Adrenal gland (tissue), 5 donors: ENCODE data around the gene FAF1.

Experiments used
- POLR2A ChIP-seq, 2 donors: fragments of 450-650 bp; IDR thresholded peaks; one replicate each; pipeline ENCODE4 v1.6.1; 2017; ENCODE audit warnings: antibody characterized with exemption in 2 of 2, mild to moderate bottlenecking in 2 of 2, moderate library complexity in 1 of 2
- TF ChIP-seq, protein P1 (sequence below), 6 experiments: fragments of 450-650 bp in 4 of 6; fragments of 200-600 bp in 2 of 6; sonication (generic) in 1 of 6; IDR thresholded peaks; 1 replicate in 5 of 6; 2 replicates in 1 of 6; pipeline versions ENCODE4 v1.5.1 to v1.8.0; 2016 to 2021; ENCODE audit warnings: antibody characterized with exemption in 6 of 6, mild to moderate bottlenecking in 2 of 6, moderate library complexity in 1 of 6
- donor health status: DM: no; HTN: no; CAD: no.

DNA sequence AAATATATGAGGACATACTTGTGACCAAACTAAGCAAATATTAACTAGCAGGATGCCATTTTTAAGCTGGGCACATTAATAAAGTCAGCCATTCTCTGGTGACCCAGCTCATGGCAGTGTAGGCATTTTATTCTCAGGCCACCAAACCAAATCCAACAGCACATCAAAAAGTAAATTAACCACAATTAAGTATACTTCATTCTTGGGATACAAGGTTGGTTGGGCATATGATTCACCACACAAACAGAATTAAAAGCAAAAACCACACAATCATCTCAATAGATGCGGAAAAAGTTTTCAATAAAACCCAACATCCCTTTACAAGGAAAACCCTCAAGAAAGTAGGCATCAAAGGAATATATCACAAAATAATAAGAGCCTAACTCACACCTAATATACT lies 101.3 kb downstream of the FAF1 start:
- TF ChIP-seq, protein P1, sequence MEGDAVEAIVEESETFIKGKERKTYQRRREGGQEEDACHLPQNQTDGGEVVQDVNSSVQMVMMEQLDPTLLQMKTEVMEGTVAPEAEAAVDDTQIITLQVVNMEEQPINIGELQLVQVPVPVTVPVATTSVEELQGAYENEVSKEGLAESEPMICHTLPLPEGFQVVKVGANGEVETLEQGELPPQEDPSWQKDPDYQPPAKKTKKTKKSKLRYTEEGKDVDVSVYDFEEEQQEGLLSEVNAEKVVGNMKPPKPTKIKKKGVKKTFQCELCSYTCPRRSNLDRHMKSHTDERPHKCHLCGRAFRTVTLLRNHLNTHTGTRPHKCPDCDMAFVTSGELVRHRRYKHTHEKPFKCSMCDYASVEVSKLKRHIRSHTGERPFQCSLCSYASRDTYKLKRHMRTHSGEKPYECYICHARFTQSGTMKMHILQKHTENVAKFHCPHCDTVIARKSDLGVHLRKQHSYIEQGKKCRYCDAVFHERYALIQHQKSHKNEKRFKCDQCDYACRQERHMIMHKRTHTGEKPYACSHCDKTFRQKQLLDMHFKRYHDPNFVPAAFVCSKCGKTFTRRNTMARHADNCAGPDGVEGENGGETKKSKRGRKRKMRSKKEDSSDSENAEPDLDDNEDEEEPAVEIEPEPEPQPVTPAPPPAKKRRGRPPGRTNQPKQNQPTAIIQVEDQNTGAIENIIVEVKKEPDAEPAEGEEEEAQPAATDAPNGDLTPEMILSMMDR (IDR thresholded peaks at IDR 0.05): no peak
- no peak for TF ChIP-seq POLR2A (IDR thresholded peaks at IDR 0.05)
